Measurements from ENCODE around the gene RUNX3.

Gene RUNX3

GRCh38 chr1:24930260-24931145 is at the start of gene RUNX3:
Gene RUNX3 (minus strand): TSS chr1:24930276. CDS start chr1:24929868, 408 bp downstream.
- CTCF ChIA-PET, result interaction anchor here (0.6 to 1.5 kb wide), 5 partner anchors 18 to 347 kb away, joined by 4 to 7 read pairs (median 4); no protein-coding TSS in a partner anchor
- Histone ChIP-seq H3K4me1 (ENCODE audit: control insufficient read depth, insufficient read depth, low read length) (peaks cover 3% of the 10 kb centered on the region; the same call in 1 of the 2 replicates), H3K27ac (ENCODE audit: extremely low read depth, low read depth, low read length) (peak within 1 kb of the TSS; percentile 64; the same call in 1 of the 2 replicates), H3K4me3 (ENCODE audit: low read depth, low read length) (peak within 1 kb of the TSS; percentile 33), H3K36me3 (ENCODE audit: control insufficient read depth in 2 of 2, insufficient read depth in 1 of 2, low read length in 2 of 2) (no peaks in the 10 kb centered on the region), H3K9me3 (ENCODE audit: control insufficient read depth, insufficient read depth, low read depth, low read length) (no peaks in the 10 kb centered on the region)
- POLR2A ChIA-PET, result no interaction called here
- TF ChIP-seq SP2 (tag by site-specific recombination; IDR thresholded peaks at IDR 0.05) (peak; percentile 56), ZXDB (tag by site-specific recombination; IDR thresholded peaks at IDR 0.05) (peak; percentile 82), CTCF (tag by site-specific recombination; IDR thresholded peaks at IDR 0.05) (peak; percentile 46; the same call in 1 of the 2 replicates), ZNF138 (tag by site-specific recombination; IDR thresholded peaks at IDR 0.05; ENCODE audit: borderline replicate concordance) (no peak), ZBTB8A (tag by site-specific recombination; IDR thresholded peaks at IDR 0.05) (peak; percentile 86), ZBTB20 (tag by site-specific recombination; IDR thresholded peaks at IDR 0.05) (peak; percentile 82; the same call in 1 of the 2 replicates), PATZ1 (tag by site-specific recombination; IDR thresholded peaks at IDR 0.05) (peak; percentile 74), SP3 (tag by site-specific recombination; IDR thresholded peaks at IDR 0.05) (peak; percentile 50), GLIS2 (tag by site-specific recombination; IDR thresholded peaks at IDR 0.05) (peak; percentile 91), GLIS1 (tag by site-specific recombination; IDR thresholded peaks at IDR 0.05) (peak; percentile 73), ZNF37A (tag by site-specific recombination; IDR thresholded peaks at IDR 0.05) (no peak), PRDM10 (tag by site-specific recombination; IDR thresholded peaks at IDR 0.05) (peak; percentile 82), ZIC2 (tag by site-specific recombination; IDR thresholded peaks at IDR 0.05) (peak; percentile 29; the same call in 1 of the 2 replicates), ZNF324 (tag by site-specific recombination; IDR thresholded peaks at IDR 0.05) (no peak), ZNF221 (tag by site-specific recombination; IDR thresholded peaks at IDR 0.05; ENCODE audit: borderline replicate concordance) (no peak), KLF10 (tag by site-specific recombination; IDR thresholded peaks at IDR 0.05) (peak; percentile 39; the same call in 1 of the 2 replicates), ZBTB11 (tag by site-specific recombination; conservative IDR thresholded peaks at IDR 0.05; ENCODE audit: low read depth) (0 out of 2 replicates have a peak, but pooled peaks have one; percentile 25), ZNF768 (tag by site-specific recombination; IDR thresholded peaks at IDR 0.05) (no peak), ZNF335 (tag by site-specific recombination; conservative IDR thresholded peaks at IDR 0.05) (peak; percentile 61), ZNF561 (tag by site-specific recombination; IDR thresholded peaks at IDR 0.05; ENCODE audit: borderline replicate concordance) (peak; percentile 90; the same call in 1 of the 2 replicates), ZEB2 (tag by site-specific recombination; IDR thresholded peaks at IDR 0.05) (0 out of 2 replicates have a peak, but pooled peaks have one; percentile 24), ZBTB26 (tag by site-specific recombination; optimal IDR thresholded peaks at IDR 0.05) (peak; percentile 45), ZNF776 (tag by site-specific recombination; IDR thresholded peaks at IDR 0.05; ENCODE audit: borderline replicate concordance) (no peak), ZNF660 (tag by site-specific recombination; IDR thresholded peaks at IDR 0.05) (peak; percentile 39; the same call in 1 of the 2 replicates), ZNF423 (tag by site-specific recombination; IDR thresholded peaks at IDR 0.05) (peak; percentile 41; the same call in 1 of the 2 replicates)

Measured in HEK293 (cell line).